Astrocyte (in vitro differentiated cells and primary cell): Measurements from ENCODE around the gene CERS5. TPM values are rescaled to one million over a fixed set of nuclear protein-coding genes. Genes with fewer than 3 reads are reported as not detected.

Experiments used
- DNase-seq: peaks from one replicate; pipeline ENCODE4 v3.0.0-alpha.2; 2010; ENCODE audit warnings: low read depth
- FAIRE-seq: peaks from 2 replicates; lab custom pipeline; 2011; peaks lifted over from hg19 to GRCh38; lab: Jason Lieb, UNC
- H2AFZ ChIP-seq: 2 replicates; pipeline ENCODE4 v1.6.0; 2012; ENCODE audit warnings: low read depth, low read length, inconsistent platforms
- H3K27ac ChIP-seq: 2 replicates; pipeline ENCODE4 v1.5.1; 2011; ENCODE audit warnings: low read depth, low read length, inconsistent platforms
- H3K27me3 ChIP-seq: 2 replicates; pipeline ENCODE4 v1.6.0; 2011; ENCODE audit warnings: low read length, inconsistent platforms; ENCODE audit not compliant: insufficient read depth
- H3K36me3 ChIP-seq: 2 replicates; pipeline ENCODE4 v1.5.1; 2011; ENCODE audit warnings: low read length, inconsistent platforms; ENCODE audit not compliant: insufficient read depth
- H3K4me1 ChIP-seq: 2 replicates; pipeline ENCODE4 v1.5.1; 2011; ENCODE audit warnings: low read length, inconsistent platforms; ENCODE audit not compliant: insufficient read depth
- H3K4me2 ChIP-seq: 2 replicates; pipeline ENCODE4 v1.6.0; 2012; ENCODE audit warnings: low read length, inconsistent platforms
- H3K4me3 ChIP-seq: 2 replicates; pipeline ENCODE4 v1.5.1; 2011; ENCODE audit warnings: low read depth, mild to moderate bottlenecking, low read length, inconsistent platforms; ENCODE audit not compliant: insufficient read depth
- H3K79me2 ChIP-seq: 2 replicates; pipeline ENCODE4 v1.6.0; 2012; ENCODE audit warnings: mild to moderate bottlenecking, low read length, inconsistent platforms; ENCODE audit not compliant: insufficient read depth
- H3K9ac ChIP-seq: 2 replicates; pipeline ENCODE4 v1.6.0; 2012; ENCODE audit warnings: mild to moderate bottlenecking, low read length, inconsistent platforms
- H3K9me3 ChIP-seq: 2 replicates; pipeline ENCODE4 v1.5.1; 2012; ENCODE audit warnings: low read depth, mild to moderate bottlenecking, low read length, inconsistent platforms; ENCODE audit not compliant: insufficient read depth
- H4K20me1 ChIP-seq: 2 replicates; pipeline ENCODE4 v1.6.0; 2012; ENCODE audit warnings: low read length, inconsistent platforms; ENCODE audit not compliant: insufficient read depth
- H3K27ac Mint-ChIP-seq: one replicate; pipeline ENCODE4 v1.8.0; 2021; ENCODE audit warnings: mild to moderate bottlenecking, mixed read lengths; ENCODE audit not compliant: unreplicated experiment
- H3K27me3 Mint-ChIP-seq: one replicate; pipeline ENCODE4 v1.8.0; 2021; ENCODE audit warnings: low read depth, mixed read lengths; ENCODE audit not compliant: unreplicated experiment
- H3K36me3 Mint-ChIP-seq: one replicate; pipeline ENCODE4 v1.8.0; 2021; ENCODE audit warnings: low read depth, mixed read lengths; ENCODE audit not compliant: unreplicated experiment
- H3K4me1 Mint-ChIP-seq: one replicate; pipeline ENCODE4 v1.8.0; 2021; ENCODE audit warnings: low read depth, mixed read lengths; ENCODE audit not compliant: unreplicated experiment
- H3K4me3 Mint-ChIP-seq: one replicate; pipeline ENCODE4 v1.8.0; 2021; ENCODE audit warnings: mild to moderate bottlenecking, moderate library complexity, mixed read lengths; ENCODE audit not compliant: unreplicated experiment
- H3K9me3 Mint-ChIP-seq: one replicate; pipeline ENCODE4 v1.8.0; 2021; ENCODE audit warnings: mild to moderate bottlenecking, mixed read lengths; ENCODE audit not compliant: unreplicated experiment
- CTCF ChIP-seq: IDR thresholded peaks from 2 replicates; pipeline ENCODE4 v1.5.1; 2011; ENCODE audit warnings: low read depth, mild to moderate bottlenecking, inconsistent platforms, low read length, moderate library complexity; ENCODE audit not compliant: insufficient read depth
- EZH2 ChIP-seq: IDR thresholded peaks from 2 replicates; pipeline ENCODE4 v1.6.1; 2012; ENCODE audit warnings: mild to moderate bottlenecking, low read length, inconsistent platforms; ENCODE audit not compliant: insufficient read depth
- total RNA-seq: library from RNA; stranded (reverse); gene quantifications from 2 replicates; pipeline ENCODE4 v1.2.1, GENCODE V29; 2021

CERS5 gene
- total RNA-seq, 1 donor from 2014 or later, result 115 TPM

GRCh38 chr12:50211392-50212070 lies 44.4 kb upstream of the CERS5 start:
- H3K36me3 Mint-ChIP-seq, result peaks cover 6% of the 10 kb centered on the region
- no peaks in the 10 kb centered on the region for H3K9me3 Mint-ChIP-seq
- H3K79me2 ChIP-seq, result peaks cover 96% of the 10 kb centered on the region
- peaks cover 23% of the 10 kb centered on the region for H3K4me1 Mint-ChIP-seq
- peaks cover 14% of the 10 kb centered on the region for H3K36me3 ChIP-seq
- H3K9ac ChIP-seq, result peak overlapping the region; percentile 52
- peak overlapping the region; percentile 50 for H3K4me2 ChIP-seq
- H3K27ac ChIP-seq, result peak overlapping the region; percentile 16
- DNase-seq, result no peak
- peak overlapping the region; percentile 51 for H3K4me3 Mint-ChIP-seq
- H4K20me1 ChIP-seq, result peaks cover 88% of the 10 kb centered on the region
- no peaks in the 10 kb centered on the region for H3K27me3 ChIP-seq
- no peak overlapping the region for H2AFZ ChIP-seq
- H3K27ac Mint-ChIP-seq, result peak overlapping the region; percentile 88
- no peaks in the 10 kb centered on the region for H3K9me3 ChIP-seq
- H3K27me3 Mint-ChIP-seq, result no peaks in the 10 kb centered on the region
- H3K4me1 ChIP-seq, result peaks cover 21% of the 10 kb centered on the region
- TF ChIP-seq CTCF (no peak), EZH2 (no peak)
- no peak for FAIRE-seq
- H3K4me3 ChIP-seq, result no peak overlapping the region

DNA sequence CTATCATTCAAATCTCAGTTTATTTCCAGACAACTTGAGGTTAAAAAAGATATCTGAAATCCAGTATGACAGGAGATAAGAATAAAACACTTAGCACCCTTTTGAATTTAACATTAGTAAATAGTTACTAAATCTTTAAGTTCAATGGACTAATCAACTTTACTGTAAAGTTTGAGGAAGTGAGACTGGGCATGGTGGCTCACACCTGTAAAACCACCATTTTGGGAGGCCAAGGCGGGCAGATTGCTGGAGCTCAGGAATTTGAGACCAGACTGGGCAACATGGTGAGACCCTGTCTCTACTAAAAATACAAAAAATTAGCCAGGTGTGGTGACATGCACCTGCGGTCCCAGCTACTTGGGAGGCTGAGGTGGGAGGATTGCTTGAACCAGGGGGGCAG lies 40.3 kb upstream of the CERS5 start:
- peaks cover 92% of the 10 kb centered on the region for H3K79me2 ChIP-seq

More for the DNA sequence above, 40.3 kb upstream of the CERS5 start:
- no peak overlapping the region for H3K27ac ChIP-seq
- Mint-ChIP-seq H3K27me3 (no peaks in the 10 kb centered on the region), H3K9me3 (no peaks in the 10 kb centered on the region), H3K36me3 (peaks cover 14% of the 10 kb centered on the region), H3K27ac (no peak overlapping the region), H3K4me1 (peaks cover 15% of the 10 kb centered on the region), H3K4me3 (no peak overlapping the region)
- TF ChIP-seq CTCF (no peak), EZH2 (no peak)
- H3K27me3 ChIP-seq, result no peaks in the 10 kb centered on the region
- peaks cover 23% of the 10 kb centered on the region for H3K4me1 ChIP-seq
- H3K4me3 ChIP-seq, result no peak overlapping the region
- DNase-seq (no peak), FAIRE-seq (no peak)
- H3K9ac ChIP-seq, result no peak overlapping the region
- peaks cover 33% of the 10 kb centered on the region for H3K36me3 ChIP-seq
- H3K9me3 ChIP-seq, result no peaks in the 10 kb centered on the region
- H4K20me1 ChIP-seq, result peaks cover 76% of the 10 kb centered on the region
- no peak overlapping the region for H2AFZ ChIP-seq
- no peak overlapping the region for H3K4me2 ChIP-seq
